T-helper 17 cell (primary cell): Measurements from ENCODE around the gene ANKS1B. TPM values are rescaled to one million over a fixed set of nuclear protein-coding genes. Genes with fewer than 3 reads are reported as not detected.

Experiments used
- ATAC-seq: fragments of 150-1000 bp; cut with Tn5 transposase; 2 replicates; pipeline ENCODE4 v1.10.0; 2021; ENCODE audit warnings: mild to moderate bottlenecking, moderate library complexity
- DNase-seq, 3 donors: peaks; one replicate each; pipeline versions ENCODE4 v3.0.0 to v3.0.0-alpha.2; 2020 to 2021
- H3K9me3 ChIP-seq: one replicate; pipeline ENCODE4 v1.7.0; 2013; ENCODE audit warnings: low read length, mild to moderate bottlenecking; ENCODE audit not compliant: control insufficient read depth, poor library complexity, severe bottlenecking
- H3K27ac Mint-ChIP-seq: one replicate; pipeline ENCODE4 v1.8.0; 2022; ENCODE audit warnings: mild to moderate bottlenecking, moderate library complexity, mixed read lengths
- H3K27me3 Mint-ChIP-seq: one replicate; pipeline ENCODE4 v1.8.0; 2022; ENCODE audit warnings: mixed read lengths
- H3K36me3 Mint-ChIP-seq: one replicate; pipeline ENCODE4 v1.8.0; 2022; ENCODE audit warnings: low read depth, mixed read lengths
- H3K4me1 Mint-ChIP-seq: one replicate; pipeline ENCODE4 v1.8.0; 2022; ENCODE audit warnings: mild to moderate bottlenecking, mixed read lengths
- H3K4me3 Mint-ChIP-seq: one replicate; pipeline ENCODE4 v1.8.0; 2022; ENCODE audit warnings: mild to moderate bottlenecking, moderate library complexity, mixed read lengths
- total RNA-seq, 4 donors: library from RNA in 2 of 4; stranded (reverse) in 2 of 4; gene quantifications; one replicate each; pipeline ENCODE4 v1.2.3 and lab custom pipeline; 2022 to 2026

The ANKS1B gene
- total RNA-seq, 2 donors from 2014 or later = 0.35 to 1.2 TPM

GRCh38 chr12:99002731-99003130 is 982.0 kb downstream of the ANKS1B start:
- no peak overlapping the region for H3K27ac Mint-ChIP-seq
- no peak for DNase-seq
- H3K4me3 Mint-ChIP-seq = no peak overlapping the region
- ATAC-seq = no peak
- no peaks in the 10 kb centered on the region for H3K4me1 Mint-ChIP-seq
- H3K27me3 Mint-ChIP-seq = peaks cover 31% of the 10 kb centered on the region
- no peaks in the 10 kb centered on the region for H3K9me3 ChIP-seq
- no peaks in the 10 kb centered on the region for H3K36me3 Mint-ChIP-seq

- H3K4me1 Mint-ChIP-seq = no peaks in the 10 kb centered on the region
- H3K9me3 ChIP-seq = no peaks in the 10 kb centered on the region
- DNase-seq = no peak
- peaks cover 30% of the 10 kb centered on the region for H3K27me3 Mint-ChIP-seq
- H3K27ac Mint-ChIP-seq = no peak overlapping the region
- no peaks in the 10 kb centered on the region for H3K36me3 Mint-ChIP-seq
- no peak overlapping the region for H3K4me3 Mint-ChIP-seq
- ATAC-seq = no peak
These were observed 982.6 kb downstream of the ANKS1B start for GRCh38 chr12:99002156-99002555.

DNA sequence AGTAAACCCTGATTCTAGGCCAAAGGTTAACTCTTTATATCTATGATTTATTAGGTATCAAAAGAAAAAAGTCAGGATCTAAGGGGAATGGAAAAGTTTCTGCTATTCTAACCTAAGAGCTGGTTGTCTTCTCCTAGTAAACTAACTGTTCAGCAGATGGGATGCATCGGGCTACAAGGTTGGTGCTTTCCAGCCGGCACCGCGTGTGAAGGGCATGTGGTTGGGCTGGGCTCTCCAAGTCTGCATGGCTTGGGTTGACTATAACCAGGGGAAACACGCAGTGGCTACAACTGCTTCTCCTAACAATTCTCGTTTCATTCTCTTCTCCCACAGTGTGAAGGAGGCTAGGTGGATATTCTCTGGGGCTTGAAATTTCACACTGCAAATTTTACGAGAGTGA is 985.2 kb downstream of the ANKS1B start:
- DNase-seq = no peak
- Mint-ChIP-seq H3K4me3 (no peak overlapping the region), H3K4me1 (no peaks in the 10 kb centered on the region), H3K27ac (no peak overlapping the region), H3K27me3 (peaks cover 23% of the 10 kb centered on the region), H3K36me3 (no peaks in the 10 kb centered on the region)
- no peaks in the 10 kb centered on the region for H3K9me3 ChIP-seq
- no peak for ATAC-seq

- ATAC-seq (no peak), DNase-seq (no peak)
- H3K9me3 ChIP-seq = no peaks in the 10 kb centered on the region
- Mint-ChIP-seq H3K36me3 (no peaks in the 10 kb centered on the region), H3K4me3 (no peak overlapping the region), H3K27ac (no peak overlapping the region), H3K27me3 (peaks cover 16% of the 10 kb centered on the region), H3K4me1 (no peaks in the 10 kb centered on the region)
These were observed 985.9 kb downstream of the ANKS1B start for GRCh38 chr12:98998697-98999299.

GRCh38 chr12:98997899-98998298 is 986.8 kb downstream of the ANKS1B start:
- Mint-ChIP-seq H3K4me3 (no peak overlapping the region), H3K36me3 (no peaks in the 10 kb centered on the region), H3K27ac (no peak overlapping the region), H3K4me1 (no peaks in the 10 kb centered on the region), H3K27me3 (peaks cover 13% of the 10 kb centered on the region)
- DNase-seq (no peak), ATAC-seq (no peak)
- no peaks in the 10 kb centered on the region for H3K9me3 ChIP-seq

- no peaks in the 10 kb centered on the region for H3K36me3 Mint-ChIP-seq
- H3K4me1 Mint-ChIP-seq = no peaks in the 10 kb centered on the region
- DNase-seq (no peak), ATAC-seq (no peak)
- no peaks in the 10 kb centered on the region for H3K9me3 ChIP-seq
- H3K27me3 Mint-ChIP-seq = peaks cover 41% of the 10 kb centered on the region
- no peak overlapping the region for H3K27ac Mint-ChIP-seq
- no peak overlapping the region for H3K4me3 Mint-ChIP-seq
These were observed 994.1 kb downstream of the ANKS1B start for GRCh38 chr12:98990648-98991047.

GRCh38 chr12:98985156-98985555 is 999.6 kb downstream of the ANKS1B start:
- no peaks in the 10 kb centered on the region for H3K9me3 ChIP-seq
- Mint-ChIP-seq H3K27ac (no peak overlapping the region), H3K4me1 (no peaks in the 10 kb centered on the region)

DNA sequence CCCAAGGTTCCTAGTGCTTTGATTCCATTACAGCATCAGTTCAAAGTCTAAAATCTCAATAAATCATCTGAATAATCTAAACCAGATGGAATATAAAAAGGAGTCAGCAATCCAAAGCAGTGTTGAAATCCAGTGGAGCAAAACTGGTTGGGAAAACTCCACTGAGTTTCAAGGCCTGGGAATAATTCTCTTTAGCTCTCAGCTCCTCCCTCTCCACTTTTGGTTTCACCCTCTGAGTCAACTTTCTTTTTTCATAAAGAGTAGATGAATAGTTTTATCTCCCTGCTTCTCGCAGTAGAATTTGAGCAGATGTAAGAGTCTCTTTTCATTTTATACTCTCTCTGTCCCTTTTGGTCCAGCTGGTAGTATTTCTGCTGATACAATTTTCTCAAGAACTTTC is 1001.1 kb downstream of the ANKS1B start:
- Mint-ChIP-seq H3K27me3 (peaks cover 22% of the 10 kb centered on the region), H3K4me1 (no peaks in the 10 kb centered on the region), H3K4me3 (no peak overlapping the region), H3K36me3 (no peaks in the 10 kb centered on the region), H3K27ac (no peak overlapping the region)
- ATAC-seq (no peak), DNase-seq (no peak)
- H3K9me3 ChIP-seq = no peaks in the 10 kb centered on the region

More at GRCh38 chr12:98985156-98985555, 999.6 kb downstream of the ANKS1B start:
- Mint-ChIP-seq H3K4me3 (no peak overlapping the region), H3K27me3 (peaks cover 35% of the 10 kb centered on the region), H3K36me3 (no peaks in the 10 kb centered on the region)
- ATAC-seq = no peak
- no peak for DNase-seq

DNA sequence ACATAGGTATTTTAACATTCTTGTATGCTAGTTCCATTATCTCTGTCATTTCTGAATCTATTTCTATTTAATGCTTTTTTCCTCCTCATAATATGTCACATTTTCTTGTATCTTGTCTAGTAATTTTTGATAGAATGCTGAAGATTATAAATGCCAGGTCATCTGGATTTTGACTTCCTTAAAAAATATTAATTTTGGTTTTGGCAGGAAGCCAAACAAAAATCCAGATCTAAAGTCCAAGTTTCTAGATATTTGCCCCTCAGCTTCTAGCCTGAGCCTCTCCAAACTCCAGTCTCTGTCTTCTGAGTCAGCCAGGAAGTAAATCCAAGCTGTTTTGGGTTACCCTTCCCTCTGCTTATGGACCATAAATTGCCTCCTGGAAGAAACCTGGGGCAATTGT is 1004.2 kb downstream of the ANKS1B start:
- DNase-seq = no peak
- H3K9me3 ChIP-seq = no peaks in the 10 kb centered on the region
- Mint-ChIP-seq H3K36me3 (no peaks in the 10 kb centered on the region), H3K4me1 (no peaks in the 10 kb centered on the region), H3K27me3 (peaks cover 15% of the 10 kb centered on the region), H3K27ac (no peak overlapping the region), H3K4me3 (no peak overlapping the region)
- ATAC-seq = no peak

GRCh38 chr12:98977186-98977585 is 1007.5 kb downstream of the ANKS1B start:
- Mint-ChIP-seq H3K4me1 (no peaks in the 10 kb centered on the region), H3K36me3 (no peaks in the 10 kb centered on the region), H3K27ac (no peak overlapping the region), H3K4me3 (no peak overlapping the region), H3K27me3 (peaks cover 5% of the 10 kb centered on the region)
- ATAC-seq = no peak
- H3K9me3 ChIP-seq = no peaks in the 10 kb centered on the region
- no peak for DNase-seq

DNA sequence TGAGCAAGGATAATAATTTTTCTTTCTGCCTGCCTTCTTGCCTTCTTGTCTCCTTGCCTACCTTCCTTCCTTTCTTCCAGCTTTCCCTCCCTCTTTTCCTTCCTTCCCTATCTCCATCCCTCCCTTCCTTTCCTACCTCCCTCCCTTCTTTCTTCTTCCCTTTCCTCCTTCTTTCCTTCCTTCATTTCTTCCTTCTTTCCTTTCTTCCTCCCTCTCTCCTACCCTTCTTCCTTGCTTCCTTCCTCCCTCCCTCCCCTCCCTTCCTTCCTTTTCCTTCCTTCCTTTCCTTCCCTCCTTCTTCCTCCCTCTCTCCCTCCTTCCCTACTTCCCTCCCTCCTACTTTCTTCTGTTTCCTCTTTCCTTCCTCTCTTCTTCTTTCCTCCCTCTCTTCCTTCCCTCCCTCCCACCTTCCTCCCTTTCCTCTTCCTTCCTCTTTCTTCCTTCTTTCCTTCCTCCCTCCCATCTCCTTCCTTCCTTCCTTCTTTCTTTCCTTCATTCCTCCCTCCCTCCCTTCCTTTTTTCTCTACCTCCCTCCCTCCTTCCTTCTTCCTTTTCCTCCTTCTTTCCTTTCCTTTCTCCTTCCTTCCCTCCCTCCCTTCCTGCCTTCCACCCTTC is 1009.9 kb downstream of the ANKS1B start:
- Mint-ChIP-seq H3K4me1 (no peaks in the 10 kb centered on the region), H3K27ac (no peak overlapping the region), H3K4me3 (no peak overlapping the region), H3K27me3 (no peaks in the 10 kb centered on the region), H3K36me3 (no peaks in the 10 kb centered on the region)
- DNase-seq (no peak), ATAC-seq (no peak)
- H3K9me3 ChIP-seq = no peaks in the 10 kb centered on the region

DNA sequence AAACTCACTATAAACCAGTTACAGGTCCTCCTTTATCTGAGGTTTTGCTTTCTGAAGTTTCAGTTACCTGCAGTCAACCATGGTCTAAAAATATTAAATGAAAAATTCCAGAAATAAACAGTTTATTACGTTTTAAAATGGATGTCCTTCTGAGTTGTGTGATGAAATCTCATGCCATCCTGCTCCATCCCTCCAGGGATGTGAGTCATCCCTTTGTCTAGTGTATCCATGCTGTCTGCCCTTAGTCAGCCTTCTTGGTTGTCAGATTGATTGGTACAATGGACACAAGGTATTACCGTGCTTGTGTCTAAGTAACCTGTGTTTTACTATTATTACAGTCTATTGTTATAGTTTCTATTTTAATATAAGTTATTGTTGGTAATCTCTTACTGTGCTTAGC is 1011.3 kb downstream of the ANKS1B start:
- ATAC-seq (no peak), DNase-seq (no peak)
- H3K36me3 Mint-ChIP-seq = no peaks in the 10 kb centered on the region
- no peak overlapping the region for H3K27ac Mint-ChIP-seq
- H3K4me3 Mint-ChIP-seq = no peak overlapping the region
- no peaks in the 10 kb centered on the region for H3K4me1 Mint-ChIP-seq
- H3K9me3 ChIP-seq = no peaks in the 10 kb centered on the region
- H3K27me3 Mint-ChIP-seq = no peaks in the 10 kb centered on the region

- Mint-ChIP-seq H3K4me1 (no peaks in the 10 kb centered on the region), H3K27me3 (no peaks in the 10 kb centered on the region), H3K4me3 (no peak overlapping the region), H3K36me3 (no peaks in the 10 kb centered on the region), H3K27ac (no peak overlapping the region)
- DNase-seq = no peak
- ATAC-seq = no peak
- H3K9me3 ChIP-seq = no peaks in the 10 kb centered on the region
These were observed 1013.8 kb downstream of the ANKS1B start for GRCh38 chr12:98970950-98971349.

- Mint-ChIP-seq H3K4me3 (no peak overlapping the region), H3K4me1 (no peaks in the 10 kb centered on the region), H3K36me3 (no peaks in the 10 kb centered on the region), H3K27me3 (no peaks in the 10 kb centered on the region), H3K27ac (no peak overlapping the region)
- DNase-seq (no peak), ATAC-seq (no peak)
- no peaks in the 10 kb centered on the region for H3K9me3 ChIP-seq
These were observed 1014.5 kb downstream of the ANKS1B start for GRCh38 chr12:98970210-98970609.
